ENCODE results near the gene CBY1.

Gene CBY1

GRCh38 chr22:38652859-38653258 lies 3.6 kb upstream of the CBY1 start:
- no peak for FAIRE-seq

- no peak for FAIRE-seq
These were observed 2.7 kb upstream of the CBY1 start for GRCh38 chr22:38653741-38654140.

- no peak for FAIRE-seq
These were observed 751 bp upstream of the CBY1 start for GRCh38 chr22:38655519-38656255.

DNA sequence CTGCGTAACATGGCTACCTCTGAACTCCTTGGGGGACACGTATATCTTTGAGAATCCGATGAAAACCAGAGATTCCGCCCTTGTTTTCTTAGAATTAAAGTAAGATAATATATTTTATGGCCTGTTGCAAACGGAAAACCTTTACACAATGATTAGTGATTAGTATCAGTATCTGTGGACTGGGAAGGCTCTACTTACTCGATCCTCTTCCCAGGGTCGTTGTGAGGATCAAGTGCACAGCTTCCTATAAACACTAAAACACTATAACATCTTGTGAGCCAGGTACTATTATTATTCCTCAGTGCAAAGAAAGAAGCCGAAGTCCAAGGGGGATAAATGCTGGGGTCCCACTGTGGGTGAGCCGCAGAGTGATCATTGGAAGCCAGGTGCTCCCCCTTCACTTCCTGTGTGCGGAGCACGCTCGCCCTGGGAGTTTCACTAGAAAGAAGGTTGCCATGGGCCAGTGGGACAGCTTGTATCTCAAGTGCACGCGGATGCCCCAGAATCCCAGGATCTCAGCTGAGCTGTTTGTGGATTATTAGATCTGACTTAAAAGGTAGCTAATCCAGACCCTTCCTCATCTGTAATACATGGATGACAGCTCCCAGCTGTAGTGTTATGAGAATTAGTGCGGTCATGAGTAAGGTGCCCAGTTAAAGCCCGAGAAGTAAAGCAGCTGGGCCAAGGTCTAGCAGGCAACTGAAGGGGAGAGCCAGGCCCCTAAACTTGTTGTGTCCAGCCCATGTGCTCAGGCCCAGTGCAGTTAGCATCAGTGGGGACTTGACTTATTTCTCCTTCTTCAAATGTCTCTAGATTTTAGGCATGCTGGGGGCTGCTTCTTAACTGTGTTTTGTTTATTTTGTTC lies 839 bp downstream of the CBY1 start:
- FAIRE-seq, result no peak

DNA sequence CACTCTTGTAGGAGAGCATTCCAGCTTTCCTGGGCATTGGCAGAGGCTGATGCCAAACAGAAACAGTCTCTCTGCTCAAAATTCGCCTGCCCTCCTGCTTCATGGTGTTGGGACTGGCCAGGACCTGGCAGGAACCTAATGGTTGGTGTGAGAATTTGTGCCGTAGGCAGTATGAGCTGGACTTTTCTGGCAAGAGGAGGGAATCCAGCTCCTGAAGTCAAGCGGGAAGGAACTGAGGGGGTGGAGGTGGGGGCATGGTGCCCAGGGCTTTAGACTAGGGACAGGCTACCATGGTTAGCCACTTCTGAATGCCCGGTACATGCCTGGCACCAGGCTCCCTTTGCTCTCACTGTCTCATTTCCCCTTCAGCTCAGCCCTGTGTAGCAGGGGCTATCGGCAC lies 18.4 kb downstream of the CBY1 start:
- no peak for FAIRE-seq

- no peak for FAIRE-seq
These were observed 19.4 kb downstream of the CBY1 start for GRCh38 chr22:38675833-38676232.

DNA sequence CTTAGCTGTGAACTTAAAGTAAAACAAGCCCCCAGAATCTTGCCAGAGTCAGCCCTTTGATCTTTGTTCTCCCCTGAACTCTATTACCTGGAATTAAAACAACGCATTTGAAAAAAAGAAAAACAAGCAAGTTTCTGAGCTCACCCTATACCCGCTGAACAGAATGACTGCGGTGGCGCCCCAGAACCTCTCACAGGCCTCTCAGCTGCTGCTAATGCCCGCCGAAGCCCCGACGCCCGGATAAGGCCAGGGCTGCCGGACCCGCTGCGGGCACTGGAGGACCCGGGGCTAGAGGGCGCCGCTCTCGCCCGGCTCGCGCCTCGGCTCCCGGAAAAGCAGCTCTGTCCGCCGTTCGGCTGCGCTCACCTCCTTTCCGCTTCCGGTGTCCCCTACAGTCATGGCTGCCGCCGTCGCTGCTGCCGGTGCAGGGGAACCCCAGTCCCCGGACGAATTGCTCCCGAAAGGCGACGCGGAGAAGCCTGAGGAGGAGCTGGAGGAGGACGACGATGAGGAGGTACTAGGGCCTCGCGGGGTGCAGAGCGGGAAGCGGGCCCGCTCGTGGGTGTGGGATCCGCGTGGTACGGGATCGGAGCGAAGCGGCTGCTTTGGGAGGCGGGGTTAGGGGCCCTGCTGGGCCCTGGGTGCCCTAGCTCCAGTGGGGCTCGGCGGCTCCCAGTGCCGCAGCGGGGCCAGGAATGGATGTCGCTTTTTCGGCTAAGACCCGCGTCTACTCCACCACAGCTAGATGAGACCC lies 25.3 kb downstream of the CBY1 start, which contains the start of gene TOMM22:
Gene TOMM22, plus strand, starts transcription at position 376 of the 754 bp plus-strand sequence. Its CDS starts 22 bp downstream, at position 398.
- peak; percentile 21 for FAIRE-seq

GRCh38 chr22:38684895-38685294 lies 28.5 kb downstream of the CBY1 start:
- FAIRE-seq, result no peak

DNA sequence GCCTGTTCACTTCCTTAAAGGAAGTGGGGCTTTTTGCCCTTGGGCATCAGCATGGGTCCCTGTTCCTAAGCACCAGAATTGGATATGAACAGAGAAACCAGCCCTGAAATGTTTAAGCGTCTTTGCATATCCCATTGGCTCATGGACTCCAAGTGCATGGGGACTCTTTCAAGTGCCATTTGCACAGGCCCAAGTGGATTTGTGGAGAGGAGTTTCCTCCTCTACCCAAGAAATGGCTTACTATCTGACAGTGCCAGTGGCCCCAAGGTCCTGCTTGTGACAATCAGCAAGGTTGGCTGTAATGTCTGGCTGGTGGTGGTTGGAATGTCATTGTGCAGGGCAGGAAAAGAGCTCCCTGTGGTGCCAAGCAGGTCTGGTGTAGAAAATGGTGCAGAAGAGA lies 29.3 kb downstream of the CBY1 start:
- no peak for FAIRE-seq

GRCh38 chr22:38689651-38690050 lies 33.2 kb downstream of the CBY1 start:
- no peak for FAIRE-seq

- FAIRE-seq, result no peak
These were observed 37.6 kb downstream of the CBY1 start for GRCh38 chr22:38694049-38694448.

DNA sequence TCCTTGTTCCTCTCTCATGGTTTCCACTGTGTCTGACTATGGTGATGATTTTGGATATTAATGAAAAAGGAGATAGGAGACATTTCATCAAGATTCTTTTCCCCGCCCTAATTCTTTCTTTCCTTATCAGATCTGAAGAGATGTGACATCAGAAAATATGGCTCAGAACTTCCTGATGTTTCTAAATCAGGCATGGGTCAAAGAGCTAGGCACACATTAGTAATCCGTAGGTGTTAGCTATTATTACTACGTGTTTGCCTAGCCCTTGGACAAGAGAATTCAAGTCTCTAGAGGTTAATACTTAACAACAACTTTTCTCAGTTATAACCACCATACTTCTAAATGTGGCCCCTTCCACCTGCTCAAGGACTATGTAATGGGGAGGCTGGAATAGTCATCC lies 38.5 kb downstream of the CBY1 start:
- FAIRE-seq, result no peak

- no peak for FAIRE-seq
These were observed 40.4 kb downstream of the CBY1 start for GRCh38 chr22:38696606-38697424.

DNA sequence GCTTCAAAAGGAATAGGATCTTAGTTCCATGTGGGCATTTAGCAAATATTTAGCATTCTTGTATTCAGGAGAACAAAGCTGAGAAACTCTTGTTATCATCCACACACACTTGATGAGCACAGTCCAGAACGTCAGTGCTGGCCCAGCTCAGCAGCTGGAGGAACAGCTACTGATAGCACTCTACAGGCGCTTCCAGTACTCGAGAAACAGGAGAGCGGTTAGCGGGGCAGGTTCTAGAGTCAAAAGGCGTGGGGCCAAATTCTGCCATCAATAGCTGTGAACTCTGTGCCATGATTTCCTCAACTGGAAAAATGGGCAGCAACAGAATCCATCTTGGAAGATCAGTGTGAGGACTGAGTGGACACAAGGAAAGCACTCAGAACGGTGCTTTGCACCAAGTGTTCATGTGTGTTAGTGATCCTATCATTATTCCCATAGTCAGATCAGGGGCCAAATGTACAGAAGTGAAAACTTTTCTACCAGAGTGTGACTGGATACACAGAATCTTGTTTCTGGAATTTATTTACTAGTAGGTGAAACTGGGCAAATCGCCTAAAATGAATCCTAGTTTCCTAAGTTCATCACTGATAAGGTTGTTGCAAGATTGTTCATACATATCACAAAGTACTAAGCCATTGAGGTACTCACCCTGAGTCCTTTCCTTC lies 41.1 kb downstream of the CBY1 start:
- no peak for FAIRE-seq

- FAIRE-seq, result no peak
These were observed 42.1 kb downstream of the CBY1 start for GRCh38 chr22:38698407-38699094.

DNA sequence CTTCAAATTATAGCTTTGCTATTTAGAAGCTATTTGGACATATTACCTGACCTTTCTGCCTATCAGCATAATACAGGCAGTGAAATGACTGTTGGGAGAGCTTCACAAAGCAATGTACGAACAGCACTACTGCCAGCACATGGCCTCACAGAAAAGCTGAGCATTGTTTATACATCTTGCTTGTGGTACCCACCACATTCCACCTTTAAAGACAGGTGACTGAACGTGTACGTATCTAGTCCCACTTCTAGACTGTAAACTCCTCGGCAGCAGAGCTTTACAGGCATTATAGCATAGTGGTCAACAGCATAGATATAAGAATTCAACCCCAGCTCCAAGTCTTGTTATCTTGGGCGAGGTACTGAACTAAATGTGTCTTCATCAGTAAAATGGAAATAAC lies 42.7 kb downstream of the CBY1 start:
- no peak for FAIRE-seq

GRCh38 chr22:38699784-38700183 lies 43.3 kb downstream of the CBY1 start:
- FAIRE-seq, result no peak

DNA sequence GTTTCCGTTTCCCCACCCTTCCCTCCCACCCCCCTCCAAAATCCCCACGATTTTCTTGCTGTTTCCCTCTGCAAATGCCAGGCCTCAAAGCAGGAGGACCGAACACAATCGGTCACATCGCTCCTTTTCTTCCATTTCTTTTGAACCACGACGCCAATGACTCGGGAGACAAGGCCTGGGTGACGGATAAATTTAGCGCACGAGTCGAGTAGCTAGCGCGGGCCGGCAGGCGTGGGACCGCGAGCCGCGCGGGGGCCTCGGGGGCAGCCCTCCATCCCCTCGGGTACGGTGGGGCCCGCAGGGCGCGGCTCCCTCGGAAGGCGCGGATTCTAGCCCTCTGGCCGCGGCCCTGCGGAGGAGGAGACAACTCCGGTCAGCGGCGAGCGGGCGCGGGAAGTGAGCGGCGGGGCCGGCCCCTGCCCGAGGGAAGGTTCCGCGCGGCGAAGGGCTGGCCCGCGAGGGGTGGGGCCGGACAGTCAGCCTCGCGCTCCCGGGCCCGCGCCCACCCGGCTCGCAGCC lies 43.9 kb downstream of the CBY1 start:
- FAIRE-seq, result no peak

DNA sequence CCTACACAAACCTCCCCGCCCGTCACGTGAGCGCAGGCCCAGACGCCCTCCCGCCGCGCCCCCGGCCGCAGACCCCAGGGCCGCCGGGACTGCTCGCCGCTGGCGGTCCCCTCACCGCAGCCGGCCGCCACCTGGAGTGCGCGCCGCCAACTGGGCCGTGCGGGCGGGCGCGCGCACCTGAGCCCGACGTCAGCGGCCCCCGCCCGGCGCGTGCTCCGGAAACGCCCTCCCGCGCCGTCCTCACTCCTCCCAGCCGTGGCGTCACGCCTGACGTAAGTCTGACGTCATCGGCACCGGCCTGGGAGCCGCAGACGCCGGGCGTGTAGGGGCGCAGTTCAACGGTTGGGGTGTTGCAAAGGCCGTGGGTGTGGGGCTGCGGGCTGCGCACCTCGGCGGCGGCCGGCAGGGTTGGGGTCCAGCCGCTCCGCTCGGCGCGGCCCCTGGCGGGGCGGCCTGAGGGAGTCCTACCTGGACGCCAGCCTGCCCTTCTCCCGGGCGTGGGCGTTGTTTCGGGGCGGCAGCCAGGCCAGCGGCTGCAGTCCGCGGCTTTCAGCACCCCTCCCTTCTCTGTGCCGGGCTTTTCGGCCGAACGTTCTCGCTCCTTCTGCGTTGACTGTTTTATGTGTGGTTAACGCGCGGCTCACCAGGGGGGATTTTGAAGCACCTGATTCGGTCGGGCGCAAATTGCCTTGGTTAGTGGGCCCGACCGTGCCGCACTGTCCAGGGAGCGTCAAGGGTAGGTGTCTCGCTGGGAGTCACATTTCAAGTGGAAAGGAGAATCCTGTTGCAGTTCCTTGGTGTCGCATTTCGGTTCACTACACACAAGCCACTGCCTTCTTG lies 44.6 kb downstream of the CBY1 start, which contains the start of gene JOSD1:
Gene JOSD1, minus strand, starts transcription at position 155 of the 840 bp plus-strand sequence. CDS start 956 bp downstream, outside the sequence.
- no peak for FAIRE-seq
